B cell (primary cell): ENCODE results near the gene PTCRA. TPM values are rescaled to one million over a fixed set of nuclear protein-coding genes. Genes with fewer than 3 reads are reported as not detected.

Experiments
- ATAC-seq: fragments of 200-7000 bp; cut with Tn5 transposase; one replicate; pipeline ENCODE4 v1.10.0; 2021; ENCODE audit warnings: low read depth, mild to moderate bottlenecking, moderate number of reproducible peaks, moderate library complexity
- CTCF ChIA-PET: fragments of 350-600 bp; sonication (Branson Sonifier 250); formaldehyde crosslinking; loops from one replicate; lab custom pipeline; 2021; ENCODE audit warnings: antibody characterized with exemption, inconsistent platforms; lab: Charles Lee
- POLR2A ChIA-PET: fragments of 350-600 bp; sonication (Branson Sonifier 250); formaldehyde crosslinking; loops from one replicate; lab custom pipeline; 2021; ENCODE audit warnings: antibody characterized with exemption; lab: Charles Lee
- DNase-seq: peaks from one replicate; pipeline ENCODE4 v3.0.0; 2013
- H2AFZ ChIP-seq: 2 replicates; pipeline ENCODE4 v1.6.1; 2012; ENCODE audit warnings: mild to moderate bottlenecking, low read depth, low read length; ENCODE audit not compliant: insufficient read depth, poor library complexity, severe bottlenecking
- H3K27ac ChIP-seq, 2 donors: 1 replicate in 1 of 2; 2 replicates in 1 of 2; pipeline ENCODE4 v1.5.1; 2012 to 2013; ENCODE audit warnings: low read length in 2 of 2, mild to moderate bottlenecking in 2 of 2, moderate library complexity in 1 of 2
- H3K27me3 ChIP-seq, 4 experiments: fragments of 200-600 bp in 1 of 4; sonication (generic) in 1 of 4; replicated peaks in 1 of 4; 1 replicate in 2 of 4; 2 replicates in 2 of 4; pipeline versions ENCODE4 v1.6.1 to v1.7.0; 2013 to 2016; ENCODE audit warnings: low read length in 3 of 4, mild to moderate bottlenecking in 2 of 4, mixed read lengths in 1 of 4, moderate library complexity in 1 of 4; ENCODE audit not compliant: insufficient read depth in 4 of 4, control insufficient read depth in 3 of 4; ENCODE audit errors: control extremely low read depth in 1 of 4
- H3K36me3 ChIP-seq, 2 experiments: replicated peaks in 1 of 2; 1 replicate in 1 of 2; 2 replicates in 1 of 2; pipeline versions ENCODE4 v1.6.1 to v1.7.1; 2013; ENCODE audit warnings: low read length in 1 of 2; ENCODE audit not compliant: insufficient read depth in 2 of 2, control insufficient read depth in 1 of 2; ENCODE audit errors: control extremely low read depth in 1 of 2, extremely low read depth in 1 of 2
- H3K4me1 ChIP-seq, 2 donors: fragments of 200-600 bp in 1 of 2; sonication (generic) in 1 of 2; 1 replicate in 1 of 2; 2 replicates in 1 of 2; pipeline versions ENCODE4 v1.5.1 to v1.6.1; 2013 to 2017; ENCODE audit warnings: low read length in 2 of 2; ENCODE audit not compliant: control insufficient read depth in 2 of 2, insufficient read depth in 2 of 2
- H3K4me2 ChIP-seq: replicated peaks from 2 replicates; pipeline ENCODE3; 2012; ENCODE audit warnings: mild to moderate bottlenecking, low read depth, low read length; ENCODE audit not compliant: poor library complexity, severe bottlenecking
- H3K4me3 ChIP-seq, 5 experiments: fragments of 200-600 bp in 1 of 5; sonication (generic) in 1 of 5; 1 replicate in 3 of 5; 2 replicates in 2 of 5; pipeline versions ENCODE4 v1.5.1 to v1.7.0; 2011 to 2016; ENCODE audit warnings: low read length in 4 of 5, mild to moderate bottlenecking in 4 of 5, low read depth in 2 of 5, control low read depth in 1 of 5, moderate library complexity in 1 of 5; ENCODE audit not compliant: insufficient read depth in 1 of 5; ENCODE audit errors: control extremely low read depth in 1 of 5, extremely low read depth in 1 of 5
- H3K79me2 ChIP-seq: fragments of 200-600 bp; sonication (generic); one replicate; pipeline ENCODE4 v1.6.0; 2016; ENCODE audit warnings: low read length; ENCODE audit not compliant: control insufficient read depth, insufficient read depth
- H3K9ac ChIP-seq: fragments of 200-600 bp; sonication (generic); 2 replicates; pipeline ENCODE4 v1.6.1; 2017; ENCODE audit warnings: mild to moderate bottlenecking, low read length, moderate library complexity
- H3K9me3 ChIP-seq, 3 donors: one replicate each; pipeline versions ENCODE4 v1.6.1 to v1.7.1; 2013; ENCODE audit warnings: low read length in 2 of 3; ENCODE audit not compliant: control insufficient read depth in 2 of 3, insufficient read depth in 1 of 3; ENCODE audit errors: control extremely low read depth in 1 of 3
- H4K20me1 ChIP-seq: 2 replicates; pipeline ENCODE4 v1.6.0; 2012; ENCODE audit warnings: mild to moderate bottlenecking, low read length; ENCODE audit not compliant: insufficient read depth, control insufficient read depth, poor library complexity, severe bottlenecking
- H3K27ac Mint-ChIP-seq: one replicate; pipeline ENCODE4 v1.8.0; 2021; ENCODE audit warnings: mixed read lengths
- H3K27me3 Mint-ChIP-seq: one replicate; pipeline ENCODE4 v1.8.0; 2021; ENCODE audit warnings: mixed read lengths
- H3K4me1 Mint-ChIP-seq: one replicate; pipeline ENCODE4 v1.8.0; 2021; ENCODE audit warnings: mixed read lengths
- H3K4me3 Mint-ChIP-seq: one replicate; pipeline ENCODE4 v1.8.0; 2021; ENCODE audit warnings: mixed read lengths
- H3K9me3 Mint-ChIP-seq: one replicate; pipeline ENCODE4 v1.8.0; 2022; ENCODE audit warnings: mixed read lengths; ENCODE audit not compliant: insufficient read depth
- EZH2 ChIP-seq: IDR thresholded peaks from 2 replicates; pipeline ENCODE4 v1.6.1; 2012; ENCODE audit warnings: borderline replicate concordance, low read depth, mild to moderate bottlenecking, moderate library complexity, low read length; ENCODE audit not compliant: insufficient read depth, poor library complexity, severe bottlenecking
- WGBS: methylation state at CpG from one replicate; pipeline ENCODE4 v1.1.5; 2013; ENCODE audit warnings: missing lambda C conversion rate; ENCODE audit not compliant: insufficient coverage; 5-methylcytosine and 5-hydroxymethylcytosine counted together
- intact Hi-C: fragments of 100-400 bp; cut with micrococcal nuclease; formaldehyde crosslinking; loops from one replicate; pipeline ENCODE4 v1.10.0; 2022
- polyA plus RNA-seq: library from polyadenylated mRNA; depleted of rRNA; stranded (reverse); fragments of >200 nt; gene quantifications from 2 replicates; pipeline ENCODE4 v1.2.3, GENCODE V29; 2012
- total RNA-seq, 2 donors: library from RNA; stranded (reverse); fragments of 120-200 nt in 1 of 2; gene quantifications; 1 replicate in 1 of 2; 2 replicates in 1 of 2; pipeline versions ENCODE4 v1.2.3 to v1.2.4, GENCODE V29; 2013 to 2022
- TF ChIP-seq, protein P1 (sequence below): fragments of 200-600 bp; IDR thresholded peaks from one replicate; pipeline ENCODE4 v1.8.0; 2022; ENCODE audit warnings: antibody characterized with exemption, mild to moderate bottlenecking

Gene PTCRA
- total and polyA plus RNA-seq, 2 donors (not counting 1 experiment from before 2014, with no cell fraction given) = not detected

DNA sequence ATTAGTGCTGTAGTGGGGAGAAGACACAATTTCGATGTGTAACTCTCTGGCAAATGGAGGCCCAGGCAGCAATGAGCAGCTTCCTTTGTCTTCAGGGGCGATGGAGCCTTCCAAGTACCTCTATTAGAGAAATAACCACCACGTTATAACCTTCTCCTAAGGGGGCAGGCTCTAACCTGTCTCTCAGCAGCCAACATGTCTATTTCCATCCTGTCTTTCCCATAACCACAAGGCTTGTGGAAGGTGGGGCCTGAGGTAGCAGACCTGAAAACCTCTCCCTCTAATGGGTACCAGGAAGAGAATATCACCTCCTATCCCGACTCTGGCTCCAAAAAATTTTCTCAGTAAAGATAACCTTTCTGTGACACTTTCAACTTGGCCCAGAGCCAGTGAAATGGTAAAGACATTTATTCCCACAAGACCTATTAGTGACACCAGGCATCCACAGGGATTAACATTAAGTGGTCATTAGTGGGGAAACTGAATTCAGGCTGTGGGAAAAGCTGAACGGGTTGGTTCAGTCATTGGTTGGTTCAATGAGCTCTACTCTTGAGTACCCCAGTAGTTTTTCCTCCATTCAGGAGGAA, 59.2 kb downstream of the PTCRA start:
- H3K27ac ChIP-seq = peak overlapping the region in 1 of 2 donors; percentile 36
- H3K9me3 Mint-ChIP-seq = no peaks in the 10 kb centered on the region
- ChIA-PET CTCF (no interaction called here), POLR2A (interaction anchor here (0.7 kb wide), 1 partner anchor 516 kb away, joined by 3 read pairs; no protein-coding TSS in a partner anchor)
- H3K79me2 ChIP-seq = peaks cover 31% of the 10 kb centered on the region
- H3K27me3 ChIP-seq = no peaks in the 10 kb centered on the region
- intact Hi-C loops = no loop called here
- ATAC-seq = no peak
- WGBS = 100% methylated on average over 1 of the region's 5 CpGs
- no peak for DNase-seq
- no peak overlapping the region for H3K4me3 ChIP-seq
- H3K9ac ChIP-seq = no peak overlapping the region
- H3K27me3 Mint-ChIP-seq = no peaks in the 10 kb centered on the region
- no peak overlapping the region for H3K4me3 Mint-ChIP-seq
- H4K20me1 ChIP-seq = no peaks in the 10 kb centered on the region
- no peak overlapping the region for H2AFZ ChIP-seq
- H3K4me2 ChIP-seq = no peak overlapping the region
- H3K27ac Mint-ChIP-seq = no peak overlapping the region
- H3K9me3 ChIP-seq = no peaks in the 10 kb centered on the region
- peaks cover 0 to 18% of the 10 kb centered on the region in 2 experiments for H3K36me3 ChIP-seq
- TF ChIP-seq, protein P1, sequence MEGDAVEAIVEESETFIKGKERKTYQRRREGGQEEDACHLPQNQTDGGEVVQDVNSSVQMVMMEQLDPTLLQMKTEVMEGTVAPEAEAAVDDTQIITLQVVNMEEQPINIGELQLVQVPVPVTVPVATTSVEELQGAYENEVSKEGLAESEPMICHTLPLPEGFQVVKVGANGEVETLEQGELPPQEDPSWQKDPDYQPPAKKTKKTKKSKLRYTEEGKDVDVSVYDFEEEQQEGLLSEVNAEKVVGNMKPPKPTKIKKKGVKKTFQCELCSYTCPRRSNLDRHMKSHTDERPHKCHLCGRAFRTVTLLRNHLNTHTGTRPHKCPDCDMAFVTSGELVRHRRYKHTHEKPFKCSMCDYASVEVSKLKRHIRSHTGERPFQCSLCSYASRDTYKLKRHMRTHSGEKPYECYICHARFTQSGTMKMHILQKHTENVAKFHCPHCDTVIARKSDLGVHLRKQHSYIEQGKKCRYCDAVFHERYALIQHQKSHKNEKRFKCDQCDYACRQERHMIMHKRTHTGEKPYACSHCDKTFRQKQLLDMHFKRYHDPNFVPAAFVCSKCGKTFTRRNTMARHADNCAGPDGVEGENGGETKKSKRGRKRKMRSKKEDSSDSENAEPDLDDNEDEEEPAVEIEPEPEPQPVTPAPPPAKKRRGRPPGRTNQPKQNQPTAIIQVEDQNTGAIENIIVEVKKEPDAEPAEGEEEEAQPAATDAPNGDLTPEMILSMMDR = no peak
- no peak for TF ChIP-seq EZH2
- H3K4me1 ChIP-seq = peaks cover 13 to 23% of the 10 kb centered on the region in 2 donors
- H3K4me1 Mint-ChIP-seq = peaks cover 34% of the 10 kb centered on the region

Other genes starting within 250 kb of the PTCRA start
- gene PRPH2, start 193.5 kb upstream of the PTCRA start, total RNA-seq = 0.10 and 0.15 TPM in 2 replicates
- gene PRPH2, start 193.5 kb upstream of the PTCRA start, polyA plus RNA-seq = 0.03 and 0.06 TPM in 2 replicates
- 54.6 and 55.7 TPM in 2 replicates for gene TBCC, start 169.9 kb upstream of the PTCRA start, total RNA-seq
- gene TBCC, start 169.9 kb upstream of the PTCRA start, polyA plus RNA-seq = 24.8 and 35.7 TPM in 2 replicates
- 34.1 and 34.9 TPM in 2 replicates for gene BICRAL, start 134.0 kb upstream of the PTCRA start, total RNA-seq
- gene BICRAL, start 134.0 kb upstream of the PTCRA start, polyA plus RNA-seq = 13.1 and 17.5 TPM in 2 replicates
- gene RPL7L1, start 36.4 kb upstream of the PTCRA start, total RNA-seq = 95.9 and 100 TPM in 2 replicates
- gene RPL7L1, start 36.4 kb upstream of the PTCRA start, polyA plus RNA-seq = 12.8 and 14.5 TPM in 2 replicates
- gene CNPY3, start 13.4 kb downstream of the PTCRA start, total RNA-seq = 159 and 163 TPM in 2 replicates
- 96.3 and 123 TPM in 2 replicates for gene CNPY3, start 13.4 kb downstream of the PTCRA start, polyA plus RNA-seq
- gene GNMT, start 44.7 kb downstream of the PTCRA start, total RNA-seq = 2.0 and 2.8 TPM in 2 replicates
- 4.1 and 5.9 TPM in 2 replicates for gene GNMT, start 44.7 kb downstream of the PTCRA start, polyA plus RNA-seq
- 16.6 and 17.1 TPM in 2 replicates for gene PEX6, start 63.1 kb downstream of the PTCRA start, total RNA-seq
- 16.0 and 19.9 TPM in 2 replicates for gene PEX6, start 63.1 kb downstream of the PTCRA start, polyA plus RNA-seq
- gene PPP2R5D, start 68.5 kb downstream of the PTCRA start, total RNA-seq = 23.6 and 26.3 TPM in 2 replicates
- gene PPP2R5D, start 68.5 kb downstream of the PTCRA start, polyA plus RNA-seq = 21.4 and 23.2 TPM in 2 replicates
- 32.5 and 35.7 TPM in 2 replicates for gene MEA1, start 97.9 kb downstream of the PTCRA start, total RNA-seq
- gene MEA1, start 97.9 kb downstream of the PTCRA start, polyA plus RNA-seq = 25.6 and 36.7 TPM in 2 replicates
- gene KLHDC3, start 98.2 kb downstream of the PTCRA start, total RNA-seq = 50.7 and 52.2 TPM in 2 replicates
- 35.4 and 47.4 TPM in 2 replicates for gene KLHDC3, start 98.2 kb downstream of the PTCRA start, polyA plus RNA-seq
- gene RRP36, start 105.6 kb downstream of the PTCRA start, total RNA-seq = 43.5 and 46.2 TPM in 2 replicates
- gene RRP36, start 105.6 kb downstream of the PTCRA start, polyA plus RNA-seq = 18.5 and 22.8 TPM in 2 replicates
- 21.4 and 22.7 TPM in 2 replicates for gene CUL7, start 137.8 kb downstream of the PTCRA start, total RNA-seq
- gene CUL7, start 137.8 kb downstream of the PTCRA start, polyA plus RNA-seq = 17.4 and 20.2 TPM in 2 replicates
- 43.8 and 45.6 TPM in 2 replicates for gene MRPL2, start 143.4 kb downstream of the PTCRA start, total RNA-seq
- 42.7 and 52.8 TPM in 2 replicates for gene MRPL2, start 143.4 kb downstream of the PTCRA start, polyA plus RNA-seq
- gene KLC4, start 143.6 kb downstream of the PTCRA start, total RNA-seq = 52.7 and 61.9 TPM in 2 replicates
- 30.6 and 33.0 TPM in 2 replicates for gene KLC4, start 143.6 kb downstream of the PTCRA start, polyA plus RNA-seq
- not detected in 2 replicates for gene PTK7, start 160.3 kb downstream of the PTCRA start, total RNA-seq
- 0.29 TPM in 1 of 2 replicates, not detected in the other for gene PTK7, start 160.3 kb downstream of the PTCRA start, polyA plus RNA-seq